Activated gamma-delta T cell (primary cell): Measurements from ENCODE around the gene OR7G1.
"Not testable (repeated sequence)": the region's sequence is repeated elsewhere in the genome, so short reads cannot be mapped to it uniquely, and the experiment has no call there.

Experiments
- DNase-seq: peaks from one replicate; lab custom pipeline; 2025; lab: John Stamatoyannopoulos, UW

The OR7G1 gene

DNA sequence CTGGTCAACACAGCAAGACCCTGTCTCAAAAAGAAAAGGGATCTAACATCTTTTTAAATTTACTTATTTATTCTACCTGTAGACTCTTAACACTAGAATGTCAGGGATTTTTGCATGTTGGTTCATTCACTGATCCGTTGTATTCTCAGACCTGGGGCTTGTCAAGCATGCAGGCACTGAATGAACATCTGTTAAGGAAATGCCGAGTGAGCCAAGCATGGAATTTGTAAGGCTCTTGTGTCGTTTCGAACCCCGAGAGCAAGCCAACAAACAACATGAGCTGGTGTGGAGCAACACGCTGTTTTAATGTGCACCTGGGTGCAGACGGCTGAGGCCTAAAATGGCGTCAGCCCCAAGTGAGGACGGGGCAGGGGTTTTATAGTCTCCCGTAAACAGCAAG lies 38.7 kb downstream of the OR7G1 start:
- no peak for DNase-seq

DNA sequence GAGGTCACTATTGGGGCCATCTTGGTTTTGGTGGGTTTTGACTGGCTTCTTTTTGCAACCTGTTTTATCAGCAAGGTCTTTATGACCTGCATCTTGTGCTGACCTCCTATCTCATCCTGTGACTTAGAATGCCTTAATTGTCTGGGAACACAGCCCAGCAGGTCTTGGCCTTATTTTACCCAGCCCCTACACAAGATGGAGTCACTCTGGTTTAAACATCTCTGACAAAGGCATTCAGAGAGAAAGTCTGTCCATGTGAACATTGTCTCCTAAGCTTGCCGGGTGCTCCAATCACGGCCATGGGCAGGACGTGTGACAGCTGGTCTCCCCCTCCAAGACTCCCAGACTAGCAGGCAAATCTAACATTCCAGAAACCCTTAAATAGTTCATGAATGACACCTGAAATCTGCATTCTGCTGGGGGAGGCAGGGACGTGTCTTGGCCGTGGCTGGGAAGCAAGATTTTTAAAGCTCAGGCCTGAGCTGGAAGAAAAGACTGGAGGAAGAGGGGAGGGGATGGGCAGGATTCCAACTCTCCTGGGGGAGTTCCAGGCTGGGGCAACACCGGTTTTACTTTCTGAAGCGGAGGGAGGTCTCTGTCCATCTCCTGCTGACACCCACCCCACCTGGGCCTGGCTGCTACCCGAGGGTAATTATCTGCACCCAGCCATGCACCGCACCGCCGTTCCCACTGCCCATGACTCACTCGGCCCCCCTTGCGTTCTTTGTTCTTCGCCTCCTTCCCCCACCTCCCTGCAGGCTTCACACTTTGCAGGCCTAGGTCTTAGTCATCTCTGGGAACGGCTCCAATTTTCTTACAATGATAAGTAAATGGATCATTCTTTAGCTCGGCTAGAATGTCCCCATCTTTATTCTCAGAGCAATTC lies 40.3 kb downstream of the OR7G1 start:
- DNase-seq, result no peak

DNA sequence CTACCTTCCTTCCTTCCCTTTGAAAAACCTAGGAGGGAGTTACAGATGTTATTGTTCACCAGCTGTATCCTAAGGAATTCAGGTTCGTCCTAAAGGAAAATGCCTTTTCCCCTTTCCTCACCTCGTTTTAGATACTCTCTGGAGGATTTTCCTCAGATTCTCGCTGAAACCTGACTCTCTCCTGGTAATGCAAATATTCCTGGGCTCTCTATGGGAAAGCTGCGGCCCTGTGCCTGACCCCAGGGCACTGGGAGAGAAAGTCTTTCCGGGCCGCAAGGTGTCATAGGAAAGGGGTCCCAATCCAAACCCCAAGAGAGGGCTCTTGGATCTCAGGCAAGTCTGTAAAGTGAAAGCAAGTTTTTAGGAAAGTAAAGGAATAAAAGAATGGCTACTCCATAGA lies 41.8 kb downstream of the OR7G1 start:
- DNase-seq, result no peak

GRCh38 chr19:9071720-9072119 lies 43.8 kb downstream of the OR7G1 start:
- not testable (repeated sequence) for DNase-seq

GRCh38 chr19:9070066-9070465 lies 45.5 kb downstream of the OR7G1 start:
- no peak for DNase-seq

GRCh38 chr19:9065457-9066014 lies 50.0 kb downstream of the OR7G1 start:
- DNase-seq, result no peak
